Measurements from ENCODE around the gene PLCL2.

GRCh38 chr3:16884084-16884747, 539 bp upstream of the PLCL2 start:
- TF ChIP-seq CTCF (IDR thresholded peaks at IDR 0.05) (peak in 2 of 3 donors; percentile 51 to 57), EP300 (IDR thresholded peaks at IDR 0.05) (no peak), POLR2A (IDR thresholded peaks at IDR 0.05) (no peak)

Data from ovary (tissue), 3 donors.